ENCODE results near the gene MTMR3. TPM values are rescaled to one million over a fixed set of nuclear protein-coding genes. Genes with fewer than 3 reads are reported as not detected.
"Not testable (repeated sequence)": the region's sequence is repeated elsewhere in the genome, so short reads cannot be mapped to it uniquely, and the experiment has no call there.

The MTMR3 gene
- total RNA-seq, 2 donors from 2014 or later: 25.8 to 44.4 TPM

- no peak for ATAC-seq
- H3K36me3 Mint-ChIP-seq: peaks cover 5% of the 10 kb centered on the region in 2 donors
- no peak for DNase-seq (ENCODE audit: low spot score in 2 of 2)
- peaks cover 4 to 5% of the 10 kb centered on the region in 2 donors for H3K9me3 Mint-ChIP-seq
- H3K27ac Mint-ChIP-seq: no peak overlapping the region
These were observed 174.4 kb downstream of the MTMR3 start for GRCh38 chr22:30057375-30057774.

- peaks cover 5 to 12% of the 10 kb centered on the region in 2 donors for H3K36me3 Mint-ChIP-seq
- H3K9me3 Mint-ChIP-seq: peaks cover 12 to 13% of the 10 kb centered on the region in 2 donors
- DNase-seq (ENCODE audit: low spot score in 2 of 2); ATAC-seq; H3K27ac Mint-ChIP-seq: not testable (repeated sequence)
These were observed 176.5 kb downstream of the MTMR3 start for GRCh38 chr22:30059346-30060020.

- Mint-ChIP-seq H3K36me3 (peaks cover 3 to 10% of the 10 kb centered on the region in 2 donors), H3K9me3 (peaks cover 13 to 14% of the 10 kb centered on the region in 2 donors)
- not testable (repeated sequence) for ATAC-seq; DNase-seq (ENCODE audit: low spot score in 2 of 2); H3K27ac Mint-ChIP-seq
These were observed 178.1 kb downstream of the MTMR3 start for GRCh38 chr22:30061094-30061493.

- Mint-ChIP-seq H3K36me3 (peaks cover 0 to 8% of the 10 kb centered on the region in 2 donors), H3K9me3 (peaks cover 8 to 9% of the 10 kb centered on the region in 2 donors), H3K27ac (no peak overlapping the region)
- ATAC-seq (no peak), DNase-seq (ENCODE audit: low spot score in 2 of 2) (no peak)
These were observed 179.3 kb downstream of the MTMR3 start for GRCh38 chr22:30062259-30062658.

GRCh38 chr22:30062950-30063349, 180.0 kb downstream of the MTMR3 start:
- DNase-seq (ENCODE audit: low spot score in 2 of 2): no peak
- Mint-ChIP-seq H3K36me3 (peaks cover 0 to 8% of the 10 kb centered on the region in 2 donors), H3K9me3 (peaks cover 8 to 9% of the 10 kb centered on the region in 2 donors), H3K27ac (no peak overlapping the region)
- ATAC-seq: no peak

GRCh38 chr22:30064172-30064571, 181.2 kb downstream of the MTMR3 start:
- DNase-seq (ENCODE audit: low spot score in 2 of 2) (no peak), ATAC-seq (no peak)
- H3K36me3 Mint-ChIP-seq: peaks cover 0 to 8% of the 10 kb centered on the region in 2 donors
- H3K9me3 Mint-ChIP-seq: peaks cover 8 to 9% of the 10 kb centered on the region in 2 donors
- no peak overlapping the region for H3K27ac Mint-ChIP-seq

GRCh38 chr22:30073743-30074142, 190.8 kb downstream of the MTMR3 start:
- Mint-ChIP-seq H3K9me3 (no peaks in the 10 kb centered on the region), H3K27ac (no peak overlapping the region), H3K36me3 (peaks cover 0 to 7% of the 10 kb centered on the region in 2 donors)
- ATAC-seq (no peak), DNase-seq (ENCODE audit: low spot score in 2 of 2) (no peak)

GRCh38 chr22:30074147-30074546, 191.2 kb downstream of the MTMR3 start:
- ATAC-seq (no peak), DNase-seq (ENCODE audit: low spot score in 2 of 2) (no peak)
- Mint-ChIP-seq H3K27ac (no peak overlapping the region), H3K36me3 (peaks cover 0 to 7% of the 10 kb centered on the region in 2 donors), H3K9me3 (no peaks in the 10 kb centered on the region)

GRCh38 chr22:30074994-30075393, 192.0 kb downstream of the MTMR3 start:
- no peaks in the 10 kb centered on the region for H3K9me3 Mint-ChIP-seq
- no peak overlapping the region for H3K27ac Mint-ChIP-seq
- no peak for ATAC-seq
- no peak for DNase-seq (ENCODE audit: low spot score in 2 of 2)
- peaks cover 0 to 7% of the 10 kb centered on the region in 2 donors for H3K36me3 Mint-ChIP-seq

- no peak for ATAC-seq
- Mint-ChIP-seq H3K36me3 (peaks cover 0 to under 1% of the 10 kb centered on the region in 2 donors), H3K27ac (no peak overlapping the region), H3K9me3 (no peaks in the 10 kb centered on the region)
- no peak for DNase-seq (ENCODE audit: low spot score in 2 of 2)
These were observed 194.4 kb downstream of the MTMR3 start for GRCh38 chr22:30077279-30077880.

GRCh38 chr22:30078320-30079311, 195.6 kb downstream of the MTMR3 start:
- ATAC-seq: peak; percentile 84 to 86
- Mint-ChIP-seq H3K36me3 (no peaks in the 10 kb centered on the region), H3K9me3 (no peaks in the 10 kb centered on the region), H3K27ac (peak overlapping the region; percentile 23 to 37)
- no peak for DNase-seq (ENCODE audit: low spot score in 2 of 2)

GRCh38 chr22:30079952-30080533, 197.1 kb downstream of the MTMR3 start, which contains the start of gene HORMAD2:
Gene HORMAD2, plus strand, starts transcription at chr22:30080464. Its CDS starts 13,489 bp downstream, at chr22:30093953.
- ATAC-seq (no peak), DNase-seq (ENCODE audit: low spot score in 2 of 2) (no peak)
- no peaks in the 10 kb centered on the region for H3K9me3 Mint-ChIP-seq
- no peak within 1 kb of the TSS for H3K27ac Mint-ChIP-seq
- no peaks in the 10 kb centered on the region for H3K36me3 Mint-ChIP-seq

Other genes with a start within 250 kb of the MTMR3 start
- under 1 TPM in 1 of 2 donors, not detected in 1; 0.18 TPM for gene CABP7, start 163.2 kb upstream of the MTMR3 start, total RNA-seq
- gene ZMAT5, start 116.2 kb upstream of the MTMR3 start, total RNA-seq: 10 to 100 TPM; 16.3 to 18.6 TPM
- 100 to 1,000 TPM in 1 of 2 donors, 10 to 100 TPM in 1; 72.2 to 107 TPM for gene UQCR10, start 115.8 kb upstream of the MTMR3 start, total RNA-seq
- gene ASCC2, start 44.9 kb upstream of the MTMR3 start, total RNA-seq: 10 to 100 TPM; 55.0 to 73.2 TPM
- gene HORMAD2, start 197.3 kb downstream of the MTMR3 start, total RNA-seq: under 1 TPM in 1 of 2 donors, not detected in 1; 0.27 TPM

Data from activated naive CD4-positive, alpha-beta T cell treated with anti-CD3 and anti-CD28 coated beads, Interleukin-2, amount 50 U/mL, for 72 hours (primary cell).